Measurements from ENCODE around the gene DYRK2.

DNA sequence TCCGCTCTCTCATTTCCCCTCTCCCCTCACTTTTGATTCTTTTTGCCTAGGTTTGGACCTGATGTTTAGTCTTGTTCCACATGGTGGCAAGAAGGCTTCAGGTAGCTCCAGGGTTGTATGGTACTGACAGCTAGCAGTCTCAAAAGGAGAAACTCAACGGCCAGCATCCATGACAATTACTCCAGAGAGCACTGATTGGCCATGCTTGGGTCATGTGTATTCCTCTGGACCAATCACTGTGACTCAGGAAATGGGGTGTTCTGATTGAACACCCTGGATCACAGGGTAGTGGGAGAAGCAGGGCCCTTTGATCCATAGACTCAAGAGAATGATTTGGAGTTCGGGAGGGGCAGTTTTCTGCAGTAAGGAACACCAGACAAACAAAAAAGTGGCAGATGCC is 45.3 kb downstream of the DYRK2 start:
- no peak for TF ChIP-seq EZH2 (IDR thresholded peaks at IDR 0.05; ENCODE audit: insufficient read depth, low read length)
- TF ChIP-seq, protein P1, sequence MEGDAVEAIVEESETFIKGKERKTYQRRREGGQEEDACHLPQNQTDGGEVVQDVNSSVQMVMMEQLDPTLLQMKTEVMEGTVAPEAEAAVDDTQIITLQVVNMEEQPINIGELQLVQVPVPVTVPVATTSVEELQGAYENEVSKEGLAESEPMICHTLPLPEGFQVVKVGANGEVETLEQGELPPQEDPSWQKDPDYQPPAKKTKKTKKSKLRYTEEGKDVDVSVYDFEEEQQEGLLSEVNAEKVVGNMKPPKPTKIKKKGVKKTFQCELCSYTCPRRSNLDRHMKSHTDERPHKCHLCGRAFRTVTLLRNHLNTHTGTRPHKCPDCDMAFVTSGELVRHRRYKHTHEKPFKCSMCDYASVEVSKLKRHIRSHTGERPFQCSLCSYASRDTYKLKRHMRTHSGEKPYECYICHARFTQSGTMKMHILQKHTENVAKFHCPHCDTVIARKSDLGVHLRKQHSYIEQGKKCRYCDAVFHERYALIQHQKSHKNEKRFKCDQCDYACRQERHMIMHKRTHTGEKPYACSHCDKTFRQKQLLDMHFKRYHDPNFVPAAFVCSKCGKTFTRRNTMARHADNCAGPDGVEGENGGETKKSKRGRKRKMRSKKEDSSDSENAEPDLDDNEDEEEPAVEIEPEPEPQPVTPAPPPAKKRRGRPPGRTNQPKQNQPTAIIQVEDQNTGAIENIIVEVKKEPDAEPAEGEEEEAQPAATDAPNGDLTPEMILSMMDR (IDR thresholded peaks at IDR 0.05; ENCODE audit: insufficient read depth, low read depth, low read length), result no peak
